ENCODE results near the gene RPL13. TPM values are rescaled to one million over a fixed set of nuclear protein-coding genes. Genes with fewer than 3 reads are reported as not detected.

The RPL13 gene
- total and polyA plus RNA-seq, 12 donors = 786 to 7,398 (median 999) TPM

DNA sequence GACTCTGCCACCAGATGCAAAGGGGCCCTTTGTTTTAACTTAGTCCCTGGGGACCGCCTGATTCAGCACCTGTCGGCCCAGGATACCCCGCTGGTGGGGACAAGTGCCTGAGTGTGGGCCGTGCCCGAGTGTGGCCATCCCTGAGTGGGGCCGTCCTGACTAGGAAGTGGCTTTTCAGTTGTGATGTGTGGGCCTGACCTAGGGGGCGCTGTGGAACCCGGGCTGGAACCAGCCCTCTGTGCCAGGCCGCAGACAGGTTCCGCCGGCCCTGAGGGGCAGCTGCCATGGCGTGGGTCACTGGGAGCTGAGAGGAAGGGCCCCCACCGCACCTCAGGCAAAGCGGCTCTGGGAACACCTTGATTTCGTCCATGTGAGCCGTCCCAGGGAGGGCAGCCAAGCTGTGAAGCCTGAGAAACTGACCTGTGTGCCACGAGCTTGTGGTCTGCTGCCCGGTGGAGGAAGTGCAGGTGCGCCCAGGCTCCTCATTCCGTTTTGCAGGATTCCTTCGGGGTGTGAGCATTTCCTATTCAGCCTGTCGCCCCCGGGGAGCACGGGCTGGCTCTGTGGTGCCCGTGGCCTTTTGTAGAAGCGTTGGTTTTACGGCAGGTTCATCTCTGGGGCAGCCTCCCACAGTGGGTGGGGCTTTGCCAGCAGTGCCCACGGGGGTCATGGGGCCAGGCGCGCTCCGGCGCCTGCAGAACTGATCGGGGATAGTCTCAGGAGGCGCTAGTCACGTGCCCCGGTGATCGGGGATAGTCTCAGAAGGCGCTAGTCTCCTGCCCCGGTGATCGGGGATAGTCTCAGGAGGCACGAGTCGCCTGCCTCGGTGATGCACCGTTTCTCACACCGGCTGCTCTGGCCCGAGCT lies 5.3 kb downstream of the RPL13 start:
- Histone ChIP-seq H3K9me3 (no peaks in the 10 kb centered on the region), H3K4me3 (peak overlapping the region in 9 of 10 donors; percentile 2 to 41 (median 25)), H3K36me3 (peaks cover 0 to 40% (median 28%) of the 10 kb centered on the region in 9 donors), H3K4me1 (peaks cover 19 to 53% (median 45%) of the 10 kb centered on the region in 9 donors), H3K27me3 (peaks cover 6 to 26% (median 13%) of the 10 kb centered on the region in 7 donors), H3K27ac (peak overlapping the region in 1 of 10 donors; percentile 2)
- WGBS, 2 donors = 6 to 9% methylated on average over 46 of the region's 46 CpGs
- peak in 1 of 2 donors; percentile 58 for DNase-seq
- ATAC-seq = peak; percentile 6 to 61 (median 40)
- intact Hi-C loops (cut with DNase I) = loop anchor here in 2 of 10 donors (5.0 to 10.0 kb wide), 2 partner anchors 61 to 77 kb away; partner anchors contain the start of gene SPG7 (in 1 of the 2)
- TF ChIP-seq, protein P1, sequence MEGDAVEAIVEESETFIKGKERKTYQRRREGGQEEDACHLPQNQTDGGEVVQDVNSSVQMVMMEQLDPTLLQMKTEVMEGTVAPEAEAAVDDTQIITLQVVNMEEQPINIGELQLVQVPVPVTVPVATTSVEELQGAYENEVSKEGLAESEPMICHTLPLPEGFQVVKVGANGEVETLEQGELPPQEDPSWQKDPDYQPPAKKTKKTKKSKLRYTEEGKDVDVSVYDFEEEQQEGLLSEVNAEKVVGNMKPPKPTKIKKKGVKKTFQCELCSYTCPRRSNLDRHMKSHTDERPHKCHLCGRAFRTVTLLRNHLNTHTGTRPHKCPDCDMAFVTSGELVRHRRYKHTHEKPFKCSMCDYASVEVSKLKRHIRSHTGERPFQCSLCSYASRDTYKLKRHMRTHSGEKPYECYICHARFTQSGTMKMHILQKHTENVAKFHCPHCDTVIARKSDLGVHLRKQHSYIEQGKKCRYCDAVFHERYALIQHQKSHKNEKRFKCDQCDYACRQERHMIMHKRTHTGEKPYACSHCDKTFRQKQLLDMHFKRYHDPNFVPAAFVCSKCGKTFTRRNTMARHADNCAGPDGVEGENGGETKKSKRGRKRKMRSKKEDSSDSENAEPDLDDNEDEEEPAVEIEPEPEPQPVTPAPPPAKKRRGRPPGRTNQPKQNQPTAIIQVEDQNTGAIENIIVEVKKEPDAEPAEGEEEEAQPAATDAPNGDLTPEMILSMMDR (IDR thresholded peaks at IDR 0.05) = peak in 8 of 9 donors; percentile 20 to 64 (median 52)

DNA sequence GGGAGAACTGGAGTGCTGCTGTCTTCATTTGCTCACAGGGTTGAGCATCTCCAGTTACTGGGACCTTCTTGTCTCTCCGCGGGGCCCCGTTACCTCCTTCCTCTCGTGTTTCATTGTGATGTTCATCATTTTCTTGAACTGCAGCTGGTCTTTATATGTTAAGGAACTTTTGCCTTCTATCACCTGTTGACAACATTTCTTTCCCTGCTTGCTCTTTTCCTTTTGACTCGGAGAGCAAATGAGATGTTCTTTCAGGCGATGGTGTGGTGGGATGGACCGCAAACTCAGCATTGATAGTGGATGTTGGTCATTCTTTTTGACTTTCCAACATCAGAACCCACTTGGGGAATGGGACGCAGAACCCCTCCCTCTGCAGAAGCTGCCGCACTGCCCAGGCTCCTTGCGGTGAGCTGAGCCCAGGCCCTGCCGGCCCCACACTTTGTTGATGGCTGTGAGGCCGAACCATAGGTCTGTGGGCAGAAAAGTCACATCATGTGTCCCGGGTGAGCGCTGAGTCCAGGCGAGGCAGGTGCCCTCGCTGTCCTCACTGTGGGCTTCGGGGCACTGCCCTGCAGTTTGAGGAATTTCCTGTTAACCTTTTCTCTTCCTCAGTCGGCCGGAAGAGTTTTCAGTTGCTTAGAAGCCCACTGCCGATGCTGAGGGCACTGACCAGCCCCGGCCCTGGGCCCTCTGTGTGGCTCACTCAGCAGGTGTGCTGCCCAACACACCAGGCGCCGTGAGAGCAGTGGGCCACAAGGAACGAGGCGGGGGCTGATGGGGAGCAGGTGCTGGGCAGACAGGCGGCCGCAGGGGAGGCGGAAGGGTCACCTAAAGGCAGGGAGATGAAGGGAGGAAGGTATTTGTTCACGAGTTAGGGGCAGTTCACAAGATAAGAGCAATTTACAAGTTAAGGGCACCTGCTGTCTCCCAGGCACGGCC lies 7.4 kb downstream of the RPL13 start:
- Histone ChIP-seq H3K4me3 (no peak overlapping the region), H3K9me3 (no peaks in the 10 kb centered on the region), H3K4me1 (peaks cover 10 to 34% (median 29%) of the 10 kb centered on the region in 9 donors), H3K27me3 (peaks cover 10 to 44% (median 30%) of the 10 kb centered on the region in 7 donors), H3K27ac (no peak overlapping the region), H3K36me3 (peaks cover 0 to 21% (median 13%) of the 10 kb centered on the region in 9 donors)
- TF ChIP-seq, protein P1 (IDR thresholded peaks at IDR 0.05) = no peak
- ATAC-seq (no peak), DNase-seq (no peak)
- intact Hi-C loops (cut with DNase I) = loop anchor here in 2 of 10 donors (5.0 to 10.0 kb wide), 2 partner anchors 63 to 74 kb away; partner anchors contain the start of gene SPG7 (in 1 of the 2)
- WGBS, 2 donors = 73 to 74% methylated on average over 30 of the region's 30 CpGs

DNA sequence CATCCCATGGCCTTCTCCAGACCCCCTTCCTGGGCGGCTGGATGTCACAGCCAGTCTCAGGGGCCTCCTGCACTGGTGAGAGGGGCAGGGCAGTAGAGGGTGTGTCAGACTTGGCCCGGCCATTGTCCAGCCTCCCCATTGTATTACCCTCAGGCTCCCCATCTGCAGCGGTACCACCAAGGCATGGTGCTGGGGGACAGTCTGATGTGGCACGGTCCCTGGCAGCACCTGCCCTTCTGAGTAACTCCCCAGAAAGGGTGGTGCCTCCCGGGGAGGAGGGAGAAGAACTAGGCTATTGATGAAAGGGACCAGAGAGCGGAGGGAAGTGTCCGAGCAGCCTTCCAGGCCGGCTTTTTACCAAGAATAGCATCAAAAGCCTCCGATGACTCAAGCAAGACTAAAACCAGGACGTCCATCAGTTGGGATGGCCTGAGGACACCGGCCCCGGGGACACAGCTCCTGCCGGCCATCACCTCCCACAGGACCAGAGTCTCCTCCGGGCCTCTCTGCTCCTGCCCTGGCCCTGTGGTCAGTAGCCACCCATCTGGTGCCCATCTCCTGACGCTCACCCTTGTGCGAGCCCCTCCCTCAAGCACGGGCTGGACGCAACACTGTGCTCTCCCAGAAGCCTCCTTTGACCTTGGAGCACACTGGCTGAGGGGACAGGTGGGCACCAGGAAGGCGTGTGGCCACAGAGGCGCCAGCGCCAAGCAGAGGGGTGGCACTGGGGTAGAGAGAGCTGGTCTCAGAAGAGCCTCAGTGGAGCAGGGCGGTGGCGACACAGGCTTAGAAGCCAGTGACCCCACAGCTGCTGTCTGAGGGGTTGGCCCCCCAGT lies 9.2 kb downstream of the RPL13 start:
- Histone ChIP-seq H3K4me3 (no peak overlapping the region), H3K27ac (no peak overlapping the region), H3K36me3 (peaks cover 0 to 3% (median 0%) of the 10 kb centered on the region in 9 donors), H3K9me3 (no peaks in the 10 kb centered on the region), H3K4me1 (peaks cover 15 to 29% (median 23%) of the 10 kb centered on the region in 9 donors), H3K27me3 (peaks cover 14 to 62% (median 43%) of the 10 kb centered on the region in 7 donors)
- 63 to 71% methylated on average over 22 to 23 of the region's 23 CpGs for WGBS, 2 donors
- no peak for DNase-seq
- TF ChIP-seq, protein P1 (IDR thresholded peaks at IDR 0.05) = no peak
- no peak for ATAC-seq
- intact Hi-C loops (cut with DNase I) = loop anchor here in 7 of 10 donors (5.0 to 10.0 kb wide), 4 partner anchors 65 to 75 kb away; partner anchors contain the start of gene SPG7 (in 1 of the 7)

All from heart right ventricle (tissue), 16 donors.